HepG2 (cell line): ENCODE data around the gene RBBP8NL. TPM values are rescaled to one million over a fixed set of nuclear protein-coding genes. Genes with fewer than 3 reads are reported as not detected.

Experiments
- ATF4 ChIP-seq, 2 experiments: fragments of 450-650 bp in 1 of 2; sonication (generic) in 1 of 2; formaldehyde crosslinking; IDR thresholded peaks; 2 replicates each; pipeline versions ENCODE4 v1.5.0 to v1.8.0; 2020 to 2022; ENCODE audit warnings: mild to moderate bottlenecking in 1 of 2, missing genetic modification reagents in 1 of 2
- ATF5 ChIP-seq: sonication (generic); formaldehyde crosslinking; IDR thresholded peaks from 2 replicates; pipeline ENCODE4 v1.4.0; 2020; ENCODE audit warnings: mild to moderate bottlenecking, low read depth, missing genetic modification reagents
- CAMTA2 ChIP-seq: sonication (generic); formaldehyde crosslinking; IDR thresholded peaks from 2 replicates; pipeline ENCODE4 v1.4.0; 2020; ENCODE audit warnings: mild to moderate bottlenecking, missing genetic modification reagents, borderline replicate concordance
- CREBL2 ChIP-seq: sonication (generic); formaldehyde crosslinking; IDR thresholded peaks from 2 replicates; pipeline ENCODE4 v1.8.1; 2023; ENCODE audit warnings: missing genetic modification reagents, mild to moderate bottlenecking, borderline replicate concordance
- DNMT1 ChIP-seq: sonication (generic); formaldehyde crosslinking; IDR thresholded peaks from 2 replicates; pipeline ENCODE4 v1.5.1; 2020; ENCODE audit warnings: mild to moderate bottlenecking, missing genetic modification reagents
- DRAP1 ChIP-seq: IDR thresholded peaks from 2 replicates; pipeline ENCODE4 v1.6.1; 2016; ENCODE audit warnings: missing genetic modification reagents, missing compliant biosample characterization
- KAT7 ChIP-seq: IDR thresholded peaks from 2 replicates; pipeline ENCODE4 v1.6.1; 2018; ENCODE audit warnings: borderline replicate concordance, missing compliant biosample characterization
- KLF11 ChIP-seq: IDR thresholded peaks from 2 replicates; pipeline ENCODE4 v1.6.1; 2016; ENCODE audit warnings: missing compliant biosample characterization
- MED8 ChIP-seq: sonication (generic); formaldehyde crosslinking; IDR thresholded peaks from 2 replicates; pipeline ENCODE4 v1.8.1; 2023; ENCODE audit warnings: mild to moderate bottlenecking, missing genetic modification reagents; ENCODE audit not compliant: insufficient replicate concordance
- MZF1 ChIP-seq: sonication (generic); formaldehyde crosslinking; IDR thresholded peaks from 2 replicates; pipeline ENCODE4 v1.8.1; 2023; ENCODE audit warnings: mild to moderate bottlenecking, missing genetic modification reagents, borderline replicate concordance
- NKX3-1 ChIP-seq: sonication (generic); formaldehyde crosslinking; IDR thresholded peaks from 2 replicates; pipeline ENCODE4 v1.5.0; 2020; ENCODE audit warnings: missing genetic modification reagents
- PHF8 ChIP-seq: sonication (generic); formaldehyde crosslinking; IDR thresholded peaks from 2 replicates; pipeline ENCODE4 v1.5.0; 2020; ENCODE audit warnings: missing genetic modification reagents
- POLR2A ChIP-seq, 2 experiments: IDR thresholded peaks; 2 replicates each; pipeline ENCODE4 v1.6.1; 2011; ENCODE audit warnings: low read depth in 2 of 2, low read length in 2 of 2, mild to moderate bottlenecking in 1 of 2, moderate library complexity in 1 of 2; ENCODE audit not compliant: insufficient read depth in 1 of 2
- POLR2AphosphoS5 ChIP-seq: IDR thresholded peaks from 2 replicates; pipeline ENCODE4 v1.6.1; 2012; ENCODE audit warnings: low read depth, low read length
- RBM39 ChIP-seq: fragments of 200-400 bp; formaldehyde crosslinking; IDR thresholded peaks from one replicate; pipeline ENCODE4 v1.6.1; 2018; ENCODE audit warnings: antibody characterized with exemption, mild to moderate bottlenecking, low read depth, low read length; ENCODE audit not compliant: poor library complexity, severe bottlenecking
- RXRA ChIP-seq: sonication (generic); formaldehyde crosslinking; IDR thresholded peaks from 2 replicates; pipeline ENCODE4 v1.5.1; 2020; ENCODE audit warnings: missing genetic modification reagents
- SATB2 ChIP-seq: sonication (generic); formaldehyde crosslinking; IDR thresholded peaks from 2 replicates; pipeline ENCODE4 v1.5.0; 2020; ENCODE audit warnings: missing genetic modification reagents
- ZBTB2 ChIP-seq: sonication (generic); formaldehyde crosslinking; IDR thresholded peaks from 2 replicates; pipeline ENCODE4 v1.8.0; 2022; ENCODE audit warnings: low read depth, missing genetic modification reagents
- ZIK1 ChIP-seq: sonication (generic); formaldehyde crosslinking; IDR thresholded peaks from 2 replicates; pipeline ENCODE4 v1.5.0; 2020; ENCODE audit warnings: mild to moderate bottlenecking, low read depth, missing genetic modification reagents, borderline replicate concordance
- ZNF432 ChIP-seq: sonication (generic); formaldehyde crosslinking; IDR thresholded peaks from 2 replicates; pipeline ENCODE4 v1.5.0; 2020; ENCODE audit warnings: missing genetic modification reagents, mild to moderate bottlenecking, borderline replicate concordance
- ZNF460 ChIP-seq: sonication (generic); formaldehyde crosslinking; IDR thresholded peaks from 2 replicates; pipeline ENCODE4 v1.5.1; 2020; ENCODE audit warnings: missing genetic modification reagents, mild to moderate bottlenecking, borderline replicate concordance
- ZNF549 ChIP-seq: sonication (generic); formaldehyde crosslinking; IDR thresholded peaks from 2 replicates; pipeline ENCODE4 v1.5.0; 2020; ENCODE audit warnings: missing genetic modification reagents
- ZNF709 ChIP-seq: sonication (generic); formaldehyde crosslinking; IDR thresholded peaks from 2 replicates; pipeline ENCODE4 v1.5.0; 2020; ENCODE audit warnings: mild to moderate bottlenecking, missing genetic modification reagents
- polyA plus RNA-seq, 8 experiments: library from polyadenylated mRNA; depleted of rRNA in 3 of 8; stranded (reverse) in 7 of 8; unstranded in 1 of 8; fragments of >200 nt; fragmentation: Illumina TruSeq in 4 of 8; extraction: Trizol in 4 of 8; gene quantifications; 2 replicates each; pipeline versions ENCODE4 v1.2.1 to v1.2.3, GENCODE V29; 2011 to 2016; ENCODE audit warnings: low read depth in 4 of 8, missing spikeins in 1 of 8, mixed read lengths in 1 of 8; ENCODE audit not compliant: insufficient read depth in 1 of 8
- total RNA-seq, 5 experiments: library from RNA; depleted of rRNA; stranded (reverse); fragments of >200 nt; fragmentation: Illumina TruSeq; extraction: Trizol; gene quantifications; 2 replicates each; pipeline ENCODE4 v1.2.3, GENCODE V29; 2016; ENCODE audit warnings: low read depth in 1 of 5

The RBBP8NL gene
- total and polyA plus RNA-seq, 2 of the 13 experiments (the other 11 are each of a cell fraction or from before 2014, with no cell fraction given), result 0.69 to 0.86 TPM

- TF ChIP-seq ATF4 (CRISPR knock-in tag; IDR thresholded peaks at IDR 0.05) (no peak), CREBL2 (CRISPR knock-in tag) (no peak), PHF8 (CRISPR knock-in tag) (no peak), DNMT1 (CRISPR knock-in tag) (no peak), ZIK1 (CRISPR knock-in tag) (no peak), KLF11 (no peak), ZNF709 (CRISPR knock-in tag) (no peak), ZNF460 (no peak), RBM39 (peak; percentile 27), ZNF549 (CRISPR knock-in tag) (no peak), POLR2A (IDR thresholded peaks at IDR 0.05; ENCODE audit: insufficient read depth in 1 of 2, low read depth in 2 of 2, low read length in 2 of 2) (peak in 1 of 2 experiments; percentile 33; a peak in 1 of 4 replicates), MED8 (no peak), MZF1 (no peak), NKX3-1 (CRISPR knock-in tag) (no peak), POLR2AphosphoS5 (peak; percentile 44; the same call in 1 of the 2 replicates), ZBTB2 (no peak), KAT7 (CRISPR knock-in tag) (peak; percentile 10), ATF5 (CRISPR knock-in tag) (no peak), ZNF432 (CRISPR knock-in tag) (no peak), CAMTA2 (CRISPR knock-in tag) (no peak), SATB2 (CRISPR knock-in tag) (no peak), DRAP1 (CRISPR knock-in tag) (no peak), RXRA (CRISPR knock-in tag) (no peak)
These were observed 40.0 kb downstream of the RBBP8NL start (continued) for GRCh38 chr20:62387219-62387913.
